ENCODE measurements around the gene SRD5A1. TPM values are rescaled to one million over a fixed set of nuclear protein-coding genes. Genes with fewer than 3 reads are reported as not detected.
A peak's percentile ranks its signal among the peaks of the same experiment; 100 is the strongest.

SRD5A1 gene
- total RNA-seq = 10 to 100 TPM; 10.1 to 10.4 TPM

DNA sequence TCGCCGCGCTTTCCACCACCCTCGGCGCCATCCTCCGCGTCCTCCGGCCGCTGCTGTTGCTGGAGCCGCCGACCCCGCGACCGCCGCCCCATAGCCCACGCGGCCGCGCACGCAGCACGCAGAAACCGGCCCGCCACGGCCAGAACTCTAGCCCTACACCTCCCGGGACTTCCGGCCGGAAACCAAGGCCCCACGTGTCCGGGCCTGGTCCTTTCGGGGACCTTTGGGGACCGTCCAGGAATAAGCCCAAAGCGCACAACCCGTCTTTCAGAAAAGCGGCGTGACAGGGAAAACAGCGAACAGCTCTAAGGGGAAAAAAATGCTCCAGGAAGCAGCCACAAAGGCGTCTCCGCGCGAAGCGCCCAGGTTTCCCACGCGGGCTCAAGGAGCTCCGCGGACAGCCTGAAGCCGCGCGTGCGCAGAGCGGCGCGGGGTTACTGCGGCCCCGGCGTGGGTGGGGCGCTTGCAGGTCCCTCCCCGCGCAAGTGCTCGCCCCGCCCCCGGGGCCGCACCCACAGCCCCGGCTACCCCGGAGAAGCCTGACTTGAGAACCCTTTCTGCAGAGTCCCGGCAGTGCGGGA, at the start of gene SRD5A1, which contains the start of gene NSUN2:
Gene SRD5A1, plus strand, starts transcription at position 553 of the 581 bp plus-strand sequence. CDS start 137 bp downstream, outside the sequence.
Gene NSUN2, minus strand, starts transcription at position 157 of the 581 bp plus-strand sequence. Its CDS starts 65 bp downstream, at position 92.
- peak within 1 kb of the TSS; percentile 99 for H3K27ac Mint-ChIP-seq
- DNase-seq = peak; percentile 90
- H3K4me3 Mint-ChIP-seq = peak within 1 kb of the TSS; percentile 91
- peaks cover 52% of the 10 kb centered on the region for H3K4me1 Mint-ChIP-seq
- peaks cover 35% of the 10 kb centered on the region for H3K36me3 Mint-ChIP-seq (ENCODE audit: low read depth)
- no peaks in the 10 kb centered on the region for H3K9me3 Mint-ChIP-seq
- POLR2A ChIA-PET = interaction anchor here (1.1 kb wide), 1 partner anchor 80 kb away, joined by 3 read pairs; the partner anchor contains the start of gene TENT4A
- CTCF ChIA-PET = interaction anchor here (0.6 to 1.7 kb wide), 3 partner anchors 10 to 104 kb away, joined by 3 to 10 read pairs (median 4); no protein-coding TSS in a partner anchor
- no peaks in the 10 kb centered on the region for H3K27me3 Mint-ChIP-seq

- Mint-ChIP-seq H3K27ac (no peak overlapping the region), H3K4me1 (no peaks in the 10 kb centered on the region), H3K9me3 (no peaks in the 10 kb centered on the region), H3K27me3 (peaks cover 61% of the 10 kb centered on the region), H3K36me3 (ENCODE audit: low read depth) (no peaks in the 10 kb centered on the region), H3K4me3 (no peak overlapping the region)
- CTCF ChIA-PET = no interaction called here
- POLR2A ChIA-PET = no interaction called here
- no peak for DNase-seq
Measured at GRCh38 chr5:6584101-6584645, 49.1 kb upstream of the SRD5A1 start.

GRCh38 chr5:6584727-6585126, 48.5 kb upstream of the SRD5A1 start:
- Mint-ChIP-seq H3K4me1 (no peaks in the 10 kb centered on the region), H3K27me3 (peaks cover 59% of the 10 kb centered on the region), H3K4me3 (no peak overlapping the region), H3K36me3 (ENCODE audit: low read depth) (no peaks in the 10 kb centered on the region), H3K27ac (no peak overlapping the region), H3K9me3 (no peaks in the 10 kb centered on the region)
- DNase-seq = no peak
- CTCF ChIA-PET = no interaction called here
- POLR2A ChIA-PET = interaction anchor here (0.6 kb wide), 1 partner anchor 162 kb away, joined by 5 read pairs; no protein-coding TSS in a partner anchor

GRCh38 chr5:6585168-6585567, 48.1 kb upstream of the SRD5A1 start:
- Mint-ChIP-seq H3K27ac (no peak overlapping the region), H3K4me3 (no peak overlapping the region), H3K27me3 (peaks cover 60% of the 10 kb centered on the region), H3K36me3 (ENCODE audit: low read depth) (no peaks in the 10 kb centered on the region), H3K4me1 (no peaks in the 10 kb centered on the region), H3K9me3 (no peaks in the 10 kb centered on the region)
- ChIA-PET CTCF (no interaction called here), POLR2A (interaction anchor here (0.6 kb wide), 1 partner anchor 162 kb away, joined by 5 read pairs; no protein-coding TSS in a partner anchor)
- no peak for DNase-seq

DNA sequence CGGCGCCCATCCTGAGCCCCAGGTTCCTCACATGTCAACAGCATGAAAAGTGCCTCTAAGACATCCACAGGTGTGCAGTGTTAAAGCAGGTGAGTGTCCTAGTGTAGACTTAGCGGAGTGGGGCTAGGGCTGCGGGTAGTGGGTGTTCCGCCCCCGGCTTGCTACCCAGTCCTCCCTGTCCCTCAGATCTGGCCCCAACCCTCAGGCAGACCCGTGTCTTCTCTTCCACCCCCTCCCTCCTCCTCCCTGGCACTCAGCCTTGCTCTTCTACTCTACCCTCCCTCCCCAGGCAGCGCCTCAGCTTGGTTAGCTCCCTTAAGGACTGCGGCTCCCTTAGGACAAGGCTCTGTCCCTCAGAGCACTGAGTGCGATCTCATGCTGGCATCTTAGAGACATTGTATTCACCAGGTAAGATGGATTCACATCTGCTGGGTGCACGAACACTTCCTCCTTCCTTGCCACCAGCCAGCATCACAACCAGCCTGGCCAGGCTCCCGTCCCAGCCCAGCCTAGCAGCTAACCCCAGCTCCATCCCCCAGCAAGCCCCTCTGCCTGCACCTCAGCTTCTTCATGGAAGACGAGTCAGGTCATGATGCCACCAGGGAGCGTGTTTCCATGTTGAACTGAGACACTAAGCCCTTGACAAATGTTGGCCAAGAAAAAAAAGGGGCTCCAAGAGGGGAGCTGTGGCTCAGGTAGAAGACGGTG, 47.1 kb upstream of the SRD5A1 start:
- no peaks in the 10 kb centered on the region for H3K9me3 Mint-ChIP-seq
- no peak overlapping the region for H3K4me3 Mint-ChIP-seq
- H3K36me3 Mint-ChIP-seq (ENCODE audit: low read depth) = no peaks in the 10 kb centered on the region
- no peak overlapping the region for H3K27ac Mint-ChIP-seq
- CTCF ChIA-PET = interaction anchor here (0.5 kb wide), 1 partner anchor 581 kb away, joined by 8 read pairs; no protein-coding TSS in a partner anchor
- H3K27me3 Mint-ChIP-seq = peaks cover 59% of the 10 kb centered on the region
- DNase-seq = no peak
- H3K4me1 Mint-ChIP-seq = no peaks in the 10 kb centered on the region
- POLR2A ChIA-PET = no interaction called here

DNA sequence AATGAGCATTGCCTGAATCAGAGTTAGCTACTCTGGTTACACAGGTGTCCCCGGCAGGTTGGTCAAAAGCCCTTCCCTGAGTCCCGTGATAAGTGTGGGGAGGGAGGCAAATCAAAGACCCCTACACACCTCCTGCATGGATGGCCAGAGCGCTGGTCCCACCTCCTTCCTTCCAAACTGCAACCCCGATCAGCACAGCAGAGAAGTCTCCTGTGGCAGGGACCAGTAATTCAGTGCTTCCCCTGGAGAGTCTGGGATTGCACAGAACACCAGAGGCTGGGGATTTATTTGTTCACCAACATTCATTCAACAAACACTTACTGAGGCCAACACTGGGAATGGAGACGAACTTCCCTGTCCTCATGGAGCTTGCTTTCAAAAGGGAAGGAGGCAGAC, 46.6 kb upstream of the SRD5A1 start:
- DNase-seq = no peak
- H3K4me3 Mint-ChIP-seq = no peak overlapping the region
- no peak overlapping the region for H3K27ac Mint-ChIP-seq
- ChIA-PET CTCF (no interaction called here), POLR2A (no interaction called here)
- no peaks in the 10 kb centered on the region for H3K9me3 Mint-ChIP-seq
- H3K27me3 Mint-ChIP-seq = peaks cover 55% of the 10 kb centered on the region
- no peaks in the 10 kb centered on the region for H3K4me1 Mint-ChIP-seq
- no peaks in the 10 kb centered on the region for H3K36me3 Mint-ChIP-seq (ENCODE audit: low read depth)

GRCh38 chr5:6587171-6587570, 46.1 kb upstream of the SRD5A1 start:
- no peak for DNase-seq
- Mint-ChIP-seq H3K27me3 (peaks cover 50% of the 10 kb centered on the region), H3K27ac (no peak overlapping the region), H3K9me3 (no peaks in the 10 kb centered on the region), H3K4me3 (no peak overlapping the region), H3K4me1 (no peaks in the 10 kb centered on the region), H3K36me3 (ENCODE audit: low read depth) (no peaks in the 10 kb centered on the region)
- ChIA-PET POLR2A (no interaction called here), CTCF (interaction anchor here (1.4 kb wide), 1 partner anchor 18 kb away, joined by 4 read pairs; no protein-coding TSS in a partner anchor)

- H3K9me3 Mint-ChIP-seq = no peaks in the 10 kb centered on the region
- ChIA-PET CTCF (no interaction called here), POLR2A (no interaction called here)
- H3K4me1 Mint-ChIP-seq = no peaks in the 10 kb centered on the region
- H3K27ac Mint-ChIP-seq = no peak overlapping the region
- no peak overlapping the region for H3K4me3 Mint-ChIP-seq
- DNase-seq = no peak
- no peaks in the 10 kb centered on the region for H3K36me3 Mint-ChIP-seq (ENCODE audit: low read depth)
- peaks cover 29% of the 10 kb centered on the region for H3K27me3 Mint-ChIP-seq
Measured at GRCh38 chr5:6590581-6590980, 42.7 kb upstream of the SRD5A1 start.

DNA sequence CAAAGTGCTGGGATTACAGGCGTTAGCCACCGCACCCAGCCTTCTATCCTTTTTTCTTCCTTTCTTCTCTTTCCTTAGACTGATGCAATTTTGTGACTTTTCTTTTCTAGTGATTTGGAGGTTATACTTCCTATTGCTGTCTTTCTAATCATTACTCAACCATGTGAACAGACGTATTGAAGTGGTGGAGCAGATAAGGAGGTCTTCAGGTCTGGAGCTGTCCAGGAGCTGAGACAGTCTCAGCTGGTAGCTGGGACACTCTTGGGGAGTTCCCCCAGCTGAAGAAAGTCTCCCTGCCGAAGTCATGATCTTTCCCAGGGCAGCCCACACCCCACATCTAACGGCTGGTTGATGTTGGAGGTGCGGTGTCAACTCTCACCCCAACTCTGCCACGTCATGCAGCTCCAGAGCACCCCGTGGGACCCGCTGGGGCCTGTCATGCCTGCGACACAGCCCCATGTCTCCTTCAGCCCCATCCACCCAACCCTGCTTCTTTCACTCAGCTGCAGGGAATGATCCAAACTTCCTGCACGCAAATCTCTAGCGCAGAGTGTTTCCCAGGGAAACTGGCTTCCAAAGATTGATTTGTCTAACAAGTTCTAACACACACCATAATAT, 41.5 kb upstream of the SRD5A1 start:
- Mint-ChIP-seq H3K9me3 (no peaks in the 10 kb centered on the region), H3K4me3 (no peak overlapping the region), H3K27ac (no peak overlapping the region), H3K4me1 (no peaks in the 10 kb centered on the region), H3K27me3 (peaks cover 18% of the 10 kb centered on the region), H3K36me3 (ENCODE audit: low read depth) (peaks cover 6% of the 10 kb centered on the region)
- CTCF ChIA-PET = no interaction called here
- no peak for DNase-seq
- POLR2A ChIA-PET = no interaction called here

DNA sequence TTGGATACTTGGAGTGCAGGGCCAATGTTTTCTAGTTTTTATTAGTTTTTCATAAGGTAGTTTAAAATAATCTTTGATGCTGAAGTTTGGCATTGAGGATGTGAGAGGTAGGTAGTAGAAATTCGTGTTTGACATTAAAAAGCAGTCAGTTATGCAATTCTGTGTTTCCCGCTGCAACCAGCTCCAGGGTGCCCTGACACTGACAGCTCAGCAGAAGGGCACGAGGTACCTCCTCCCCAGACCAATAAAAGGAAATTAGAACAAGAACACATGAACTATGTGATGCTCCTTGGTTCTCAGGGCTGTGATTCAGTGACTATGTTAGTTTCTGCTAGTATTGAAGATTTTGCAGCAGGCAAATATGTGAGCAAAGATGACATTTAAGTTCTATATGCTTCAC, 40.6 kb upstream of the SRD5A1 start:
- ChIA-PET CTCF (no interaction called here), POLR2A (no interaction called here)
- peaks cover 12% of the 10 kb centered on the region for H3K27me3 Mint-ChIP-seq
- DNase-seq = no peak
- H3K4me1 Mint-ChIP-seq = no peaks in the 10 kb centered on the region
- no peak overlapping the region for H3K4me3 Mint-ChIP-seq
- no peak overlapping the region for H3K27ac Mint-ChIP-seq
- H3K9me3 Mint-ChIP-seq = no peaks in the 10 kb centered on the region
- peaks cover 14% of the 10 kb centered on the region for H3K36me3 Mint-ChIP-seq (ENCODE audit: low read depth)

- CTCF ChIA-PET = interaction anchor here (0.5 kb wide), 1 partner anchor 38 kb away, joined by 3 read pairs; no protein-coding TSS in a partner anchor
- DNase-seq = no peak
- Mint-ChIP-seq H3K4me3 (no peak overlapping the region), H3K36me3 (ENCODE audit: low read depth) (peaks cover 21% of the 10 kb centered on the region), H3K27me3 (peaks cover 12% of the 10 kb centered on the region), H3K27ac (no peak overlapping the region), H3K9me3 (no peaks in the 10 kb centered on the region), H3K4me1 (no peaks in the 10 kb centered on the region)
- POLR2A ChIA-PET = no interaction called here
Measured at GRCh38 chr5:6593148-6594016, 39.9 kb upstream of the SRD5A1 start.

GRCh38 chr5:6594066-6594465, 39.2 kb upstream of the SRD5A1 start:
- Mint-ChIP-seq H3K36me3 (ENCODE audit: low read depth) (peaks cover 27% of the 10 kb centered on the region), H3K4me1 (no peaks in the 10 kb centered on the region), H3K27me3 (peaks cover 12% of the 10 kb centered on the region), H3K27ac (no peak overlapping the region), H3K4me3 (no peak overlapping the region), H3K9me3 (no peaks in the 10 kb centered on the region)
- ChIA-PET POLR2A (no interaction called here), CTCF (interaction anchor here (0.5 kb wide), 1 partner anchor 39 kb away, joined by 3 read pairs; no protein-coding TSS in a partner anchor)
- no peak for DNase-seq
